HEK293 (cell line): Measurements from ENCODE around the gene ZBTB47.
A peak's percentile ranks its signal among the peaks of the same experiment; 100 is the strongest.

Experiments
- FEZF1 ChIP-seq: fragments of 450-650 bp; formaldehyde crosslinking; IDR thresholded peaks from 2 replicates; pipeline ENCODE4 v1.5.1; 2016; ENCODE audit warnings: missing biosample characterization, missing genetic modification characterization
- GFI1B ChIP-seq: fragments of 450-650 bp; formaldehyde crosslinking; IDR thresholded peaks from 2 replicates; pipeline ENCODE4 v1.5.1; 2016; ENCODE audit warnings: missing biosample characterization, missing genetic modification characterization
- GLI4 ChIP-seq: fragments of 450-650 bp; formaldehyde crosslinking; IDR thresholded peaks from 2 replicates; pipeline ENCODE4 v1.5.1; 2016; ENCODE audit warnings: missing biosample characterization, missing genetic modification characterization
- SCRT2 ChIP-seq: fragments of 450-650 bp; formaldehyde crosslinking; IDR thresholded peaks from 2 replicates; pipeline ENCODE4 v1.5.1; 2016; ENCODE audit warnings: missing biosample characterization, missing genetic modification characterization
- ZBTB48 ChIP-seq: fragments of 450-650 bp; formaldehyde crosslinking; IDR thresholded peaks from 2 replicates; pipeline ENCODE4 v1.5.1; 2016; ENCODE audit warnings: missing biosample characterization, missing genetic modification characterization
- ZFP41 ChIP-seq: fragments of 450-650 bp; formaldehyde crosslinking; IDR thresholded peaks from 2 replicates; pipeline ENCODE4 v1.5.1; 2016; ENCODE audit warnings: missing biosample characterization, missing genetic modification characterization, borderline replicate concordance
- ZNF112 ChIP-seq: fragments of 450-650 bp; formaldehyde crosslinking; IDR thresholded peaks from 2 replicates; pipeline ENCODE4 v1.5.0; 2017; ENCODE audit warnings: missing biosample characterization, missing genetic modification characterization
- ZNF157 ChIP-seq: fragments of 450-650 bp; formaldehyde crosslinking; IDR thresholded peaks from 2 replicates; pipeline ENCODE4 v1.5.1; 2016; ENCODE audit warnings: missing biosample characterization, missing genetic modification characterization
- ZNF184 ChIP-seq: fragments of 450-650 bp; IDR thresholded peaks from 2 replicates; pipeline ENCODE4 v1.5.1; 2018; ENCODE audit warnings: missing biosample characterization, mild to moderate bottlenecking, missing genetic modification characterization
- ZNF335 ChIP-seq: fragments of 450-650 bp; formaldehyde crosslinking; conservative IDR thresholded peaks from 2 replicates; pipeline ENCODE4 v1.5.1; 2016; ENCODE audit warnings: missing biosample characterization, missing genetic modification characterization
- ZNF350 ChIP-seq: fragments of 450-650 bp; formaldehyde crosslinking; IDR thresholded peaks from 2 replicates; pipeline ENCODE4 v1.5.0; 2017; ENCODE audit warnings: missing biosample characterization, mild to moderate bottlenecking, missing genetic modification characterization
- ZNF426 ChIP-seq: fragments of 450-650 bp; formaldehyde crosslinking; IDR thresholded peaks from 2 replicates; pipeline ENCODE4 v1.5.1; 2017; ENCODE audit warnings: missing biosample characterization, missing genetic modification characterization, mild to moderate bottlenecking, inconsistent platforms, moderate library complexity
- ZNF48 ChIP-seq: fragments of 450-650 bp; formaldehyde crosslinking; IDR thresholded peaks from 2 replicates; pipeline ENCODE4 v1.5.1; 2016; ENCODE audit warnings: missing biosample characterization, missing genetic modification characterization
- ZNF510 ChIP-seq: fragments of 450-650 bp; formaldehyde crosslinking; IDR thresholded peaks from 2 replicates; pipeline ENCODE4 v1.5.1; 2018; ENCODE audit warnings: mild to moderate bottlenecking, missing genetic modification characterization, missing biosample characterization; ENCODE audit not compliant: insufficient replicate concordance
- ZNF548 ChIP-seq: fragments of 450-650 bp; formaldehyde crosslinking; IDR thresholded peaks from 2 replicates; pipeline ENCODE4 v1.5.1; 2016; ENCODE audit warnings: missing biosample characterization, missing genetic modification characterization
- ZNF571 ChIP-seq: fragments of 450-650 bp; formaldehyde crosslinking; IDR thresholded peaks from 2 replicates; pipeline ENCODE4 v1.5.0; 2017; ENCODE audit warnings: missing biosample characterization, missing genetic modification characterization
- ZNF600 ChIP-seq: fragments of 450-650 bp; formaldehyde crosslinking; IDR thresholded peaks from 2 replicates; pipeline ENCODE4 v1.5.1; 2016; ENCODE audit warnings: missing biosample characterization, missing genetic modification characterization
- ZNF707 ChIP-seq: fragments of 450-650 bp; formaldehyde crosslinking; IDR thresholded peaks from 2 replicates; pipeline ENCODE4 v1.5.1; 2016; ENCODE audit warnings: missing biosample characterization, missing genetic modification characterization
- ZNF830 ChIP-seq: fragments of 450-650 bp; IDR thresholded peaks from 2 replicates; pipeline ENCODE4 v1.5.0; 2018; ENCODE audit warnings: missing biosample characterization, missing genetic modification characterization, low read depth, mild to moderate bottlenecking, moderate library complexity
- TF ChIP-seq, protein P1 (sequence below): fragments of 450-650 bp; formaldehyde crosslinking; IDR thresholded peaks from 2 replicates; pipeline ENCODE4 v1.5.1; 2016; ENCODE audit warnings: missing biosample characterization, missing genetic modification characterization
- TF ChIP-seq, protein P2 (sequence below): fragments of 450-650 bp; formaldehyde crosslinking; IDR thresholded peaks from 2 replicates; pipeline ENCODE4 v1.5.1; 2016; ENCODE audit warnings: missing biosample characterization, missing genetic modification characterization, borderline replicate concordance
- TF ChIP-seq, protein P3 (sequence below): fragments of 450-650 bp; formaldehyde crosslinking; IDR thresholded peaks from 2 replicates; pipeline ENCODE4 v1.5.1; 2016; ENCODE audit warnings: missing biosample characterization, missing genetic modification characterization

The ZBTB47 gene

DNA sequence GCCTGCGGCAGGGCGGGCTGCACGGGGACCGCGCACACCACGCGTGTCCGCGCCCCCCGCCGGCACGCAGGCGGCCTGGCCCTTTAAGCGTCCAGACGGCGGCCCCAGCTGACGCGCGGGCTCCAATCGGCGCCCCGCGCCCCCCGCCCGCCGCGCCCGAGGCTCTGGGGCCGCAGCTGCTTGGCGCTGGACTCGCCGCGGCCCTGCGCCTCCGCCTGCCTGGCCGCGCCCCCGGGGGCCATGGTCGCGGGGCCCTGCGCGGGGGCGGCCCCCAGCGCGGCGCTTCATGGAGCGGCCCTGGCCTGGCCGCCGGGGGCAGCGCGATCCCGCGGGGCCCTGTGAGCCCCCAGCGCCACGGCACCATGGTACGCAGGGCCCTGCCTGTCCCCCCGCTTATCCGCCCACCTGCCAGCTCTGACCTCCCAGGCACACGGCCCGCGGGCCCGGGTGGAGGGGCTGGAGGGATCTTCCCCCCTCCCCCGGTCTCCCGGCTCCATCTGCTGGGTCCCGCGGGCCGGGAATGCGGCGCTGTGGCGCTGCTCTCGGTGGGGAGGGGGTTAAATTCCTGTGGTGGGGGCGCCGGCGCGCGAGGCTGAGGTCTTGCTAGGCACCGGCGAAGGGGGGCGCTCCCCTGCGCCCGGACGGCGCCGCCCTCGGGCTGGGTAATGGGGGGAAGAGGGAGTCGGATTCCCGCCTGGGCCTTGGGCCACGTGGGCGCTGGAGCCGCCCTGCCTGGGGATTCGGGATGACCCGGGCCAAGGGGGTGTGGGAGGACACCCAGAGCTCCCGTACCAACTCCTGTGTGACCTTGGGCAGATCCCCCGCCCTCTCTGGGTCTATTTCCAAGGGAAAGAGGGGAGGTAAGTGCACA lies 1.1 kb downstream of the ZBTB47 start (continued):
- TF ChIP-seq, protein P1, sequence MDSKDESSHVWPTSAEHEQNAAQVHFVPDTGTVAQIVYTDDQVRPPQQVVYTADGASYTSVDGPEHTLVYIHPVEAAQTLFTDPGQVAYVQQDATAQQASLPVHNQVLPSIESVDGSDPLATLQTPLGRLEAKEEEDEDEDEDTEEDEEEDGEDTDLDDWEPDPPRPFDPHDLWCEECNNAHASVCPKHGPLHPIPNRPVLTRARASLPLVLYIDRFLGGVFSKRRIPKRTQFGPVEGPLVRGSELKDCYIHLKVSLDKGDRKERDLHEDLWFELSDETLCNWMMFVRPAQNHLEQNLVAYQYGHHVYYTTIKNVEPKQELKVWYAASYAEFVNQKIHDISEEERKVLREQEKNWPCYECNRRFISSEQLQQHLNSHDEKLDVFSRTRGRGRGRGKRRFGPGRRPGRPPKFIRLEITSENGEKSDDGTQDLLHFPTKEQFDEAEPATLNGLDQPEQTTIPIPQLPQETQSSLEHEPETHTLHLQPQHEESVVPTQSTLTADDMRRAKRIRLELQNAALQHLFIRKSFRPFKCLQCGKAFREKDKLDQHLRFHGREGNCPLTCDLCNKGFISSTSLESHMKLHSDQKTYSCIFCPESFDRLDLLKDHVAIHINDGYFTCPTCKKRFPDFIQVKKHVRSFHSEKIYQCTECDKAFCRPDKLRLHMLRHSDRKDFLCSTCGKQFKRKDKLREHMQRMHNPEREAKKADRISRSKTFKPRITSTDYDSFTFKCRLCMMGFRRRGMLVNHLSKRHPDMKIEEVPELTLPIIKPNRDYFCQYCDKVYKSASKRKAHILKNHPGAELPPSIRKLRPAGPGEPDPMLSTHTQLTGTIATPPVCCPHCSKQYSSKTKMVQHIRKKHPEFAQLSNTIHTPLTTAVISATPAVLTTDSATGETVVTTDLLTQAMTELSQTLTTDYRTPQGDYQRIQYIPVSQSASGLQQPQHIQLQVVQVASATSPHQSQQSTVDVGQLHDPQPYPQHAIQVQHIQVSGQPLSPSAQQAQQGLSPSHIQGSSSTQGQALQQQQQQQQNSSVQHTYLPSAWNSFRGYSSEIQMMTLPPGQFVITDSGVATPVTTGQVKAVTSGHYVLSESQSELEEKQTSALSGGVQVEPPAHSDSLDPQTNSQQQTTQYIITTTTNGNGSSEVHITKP (tag by site-specific recombination) = 0 out of 2 replicates have a peak, but pooled peaks have one; percentile 6
- TF ChIP-seq, protein P2, sequence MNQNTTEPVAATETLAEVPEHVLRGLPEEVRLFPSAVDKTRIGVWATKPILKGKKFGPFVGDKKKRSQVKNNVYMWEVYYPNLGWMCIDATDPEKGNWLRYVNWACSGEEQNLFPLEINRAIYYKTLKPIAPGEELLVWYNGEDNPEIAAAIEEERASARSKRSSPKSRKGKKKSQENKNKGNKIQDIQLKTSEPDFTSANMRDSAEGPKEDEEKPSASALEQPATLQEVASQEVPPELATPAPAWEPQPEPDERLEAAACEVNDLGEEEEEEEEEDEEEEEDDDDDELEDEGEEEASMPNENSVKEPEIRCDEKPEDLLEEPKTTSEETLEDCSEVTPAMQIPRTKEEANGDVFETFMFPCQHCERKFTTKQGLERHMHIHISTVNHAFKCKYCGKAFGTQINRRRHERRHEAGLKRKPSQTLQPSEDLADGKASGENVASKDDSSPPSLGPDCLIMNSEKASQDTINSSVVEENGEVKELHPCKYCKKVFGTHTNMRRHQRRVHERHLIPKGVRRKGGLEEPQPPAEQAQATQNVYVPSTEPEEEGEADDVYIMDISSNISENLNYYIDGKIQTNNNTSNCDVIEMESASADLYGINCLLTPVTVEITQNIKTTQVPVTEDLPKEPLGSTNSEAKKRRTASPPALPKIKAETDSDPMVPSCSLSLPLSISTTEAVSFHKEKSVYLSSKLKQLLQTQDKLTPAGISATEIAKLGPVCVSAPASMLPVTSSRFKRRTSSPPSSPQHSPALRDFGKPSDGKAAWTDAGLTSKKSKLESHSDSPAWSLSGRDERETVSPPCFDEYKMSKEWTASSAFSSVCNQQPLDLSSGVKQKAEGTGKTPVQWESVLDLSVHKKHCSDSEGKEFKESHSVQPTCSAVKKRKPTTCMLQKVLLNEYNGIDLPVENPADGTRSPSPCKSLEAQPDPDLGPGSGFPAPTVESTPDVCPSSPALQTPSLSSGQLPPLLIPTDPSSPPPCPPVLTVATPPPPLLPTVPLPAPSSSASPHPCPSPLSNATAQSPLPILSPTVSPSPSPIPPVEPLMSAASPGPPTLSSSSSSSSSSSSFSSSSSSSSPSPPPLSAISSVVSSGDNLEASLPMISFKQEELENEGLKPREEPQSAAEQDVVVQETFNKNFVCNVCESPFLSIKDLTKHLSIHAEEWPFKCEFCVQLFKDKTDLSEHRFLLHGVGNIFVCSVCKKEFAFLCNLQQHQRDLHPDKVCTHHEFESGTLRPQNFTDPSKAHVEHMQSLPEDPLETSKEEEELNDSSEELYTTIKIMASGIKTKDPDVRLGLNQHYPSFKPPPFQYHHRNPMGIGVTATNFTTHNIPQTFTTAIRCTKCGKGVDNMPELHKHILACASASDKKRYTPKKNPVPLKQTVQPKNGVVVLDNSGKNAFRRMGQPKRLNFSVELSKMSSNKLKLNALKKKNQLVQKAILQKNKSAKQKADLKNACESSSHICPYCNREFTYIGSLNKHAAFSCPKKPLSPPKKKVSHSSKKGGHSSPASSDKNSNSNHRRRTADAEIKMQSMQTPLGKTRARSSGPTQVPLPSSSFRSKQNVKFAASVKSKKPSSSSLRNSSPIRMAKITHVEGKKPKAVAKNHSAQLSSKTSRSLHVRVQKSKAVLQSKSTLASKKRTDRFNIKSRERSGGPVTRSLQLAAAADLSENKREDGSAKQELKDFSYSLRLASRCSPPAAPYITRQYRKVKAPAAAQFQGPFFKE (tag by site-specific recombination) = no peak
- no peak for TF ChIP-seq ZNF184 (tag by site-specific recombination)
- no peak for TF ChIP-seq ZFP41
- TF ChIP-seq ZNF707 = no peak
- TF ChIP-seq ZNF157 (tag by site-specific recombination) = no peak
- no peak for TF ChIP-seq GLI4
- peak; percentile 72 for TF ChIP-seq ZNF335 (tag by site-specific recombination)
- TF ChIP-seq ZNF571 (tag by site-specific recombination) = no peak
- TF ChIP-seq ZNF426 (tag by site-specific recombination) = no peak
- TF ChIP-seq FEZF1 (tag by site-specific recombination) = no peak
- TF ChIP-seq ZNF48 (tag by site-specific recombination) = no peak
- TF ChIP-seq ZNF350 (tag by site-specific recombination) = no peak
- no peak for TF ChIP-seq ZBTB48 (tag by site-specific recombination)
- TF ChIP-seq ZNF600 (tag by site-specific recombination) = no peak
- no peak for TF ChIP-seq ZNF510
- TF ChIP-seq, protein P3, sequence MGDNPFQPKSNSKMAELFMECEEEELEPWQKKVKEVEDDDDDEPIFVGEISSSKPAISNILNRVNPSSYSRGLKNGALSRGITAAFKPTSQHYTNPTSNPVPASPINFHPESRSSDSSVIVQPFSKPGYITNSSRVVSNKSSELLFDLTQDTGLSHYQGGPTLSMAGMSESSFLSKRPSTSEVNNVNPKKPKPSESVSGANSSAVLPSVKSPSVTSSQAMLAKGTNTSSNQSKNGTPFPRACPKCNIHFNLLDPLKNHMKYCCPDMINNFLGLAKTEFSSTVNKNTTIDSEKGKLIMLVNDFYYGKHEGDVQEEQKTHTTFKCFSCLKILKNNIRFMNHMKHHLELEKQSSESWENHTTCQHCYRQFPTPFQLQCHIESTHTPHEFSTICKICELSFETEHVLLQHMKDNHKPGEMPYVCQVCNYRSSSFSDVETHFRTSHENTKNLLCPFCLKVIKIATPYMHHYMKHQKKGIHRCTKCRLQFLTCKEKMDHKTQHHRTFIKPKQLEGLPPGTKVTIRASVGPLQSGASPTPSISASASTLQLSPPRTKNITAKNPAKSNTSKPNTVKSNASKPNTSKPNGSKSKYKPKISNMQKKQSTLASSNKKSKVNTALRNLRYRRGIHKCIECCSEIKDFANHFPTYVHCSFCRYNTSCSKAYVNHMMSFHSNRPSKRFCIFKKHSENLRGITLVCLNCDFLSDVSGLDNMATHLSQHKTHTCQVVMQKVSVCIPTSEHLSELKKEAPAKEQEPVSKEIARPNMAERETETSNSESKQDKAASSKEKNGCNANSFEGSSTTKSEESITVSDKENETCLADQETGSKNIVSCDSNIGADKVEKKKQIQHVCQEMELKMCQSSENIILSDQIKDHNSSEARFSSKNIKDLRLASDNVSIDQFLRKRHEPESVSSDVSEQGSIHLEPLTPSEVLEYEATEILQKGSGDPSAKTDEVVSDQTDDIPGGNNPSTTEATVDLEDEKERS (tag by site-specific recombination) = no peak
- no peak for TF ChIP-seq ZNF830 (tag by site-specific recombination)
- TF ChIP-seq ZNF548 = no peak
- no peak for TF ChIP-seq SCRT2 (tag by site-specific recombination)
- no peak for TF ChIP-seq ZNF112
- no peak for TF ChIP-seq GFI1B (tag by site-specific recombination)
